ENCODE measurements around the gene GPR63. TPM values are rescaled to one million over a fixed set of nuclear protein-coding genes. Genes with fewer than 3 reads are reported as not detected.

Gene GPR63
- total and polyA plus RNA-seq, 12 donors: 0.37 to 4.4 (median 1.2) TPM

DNA sequence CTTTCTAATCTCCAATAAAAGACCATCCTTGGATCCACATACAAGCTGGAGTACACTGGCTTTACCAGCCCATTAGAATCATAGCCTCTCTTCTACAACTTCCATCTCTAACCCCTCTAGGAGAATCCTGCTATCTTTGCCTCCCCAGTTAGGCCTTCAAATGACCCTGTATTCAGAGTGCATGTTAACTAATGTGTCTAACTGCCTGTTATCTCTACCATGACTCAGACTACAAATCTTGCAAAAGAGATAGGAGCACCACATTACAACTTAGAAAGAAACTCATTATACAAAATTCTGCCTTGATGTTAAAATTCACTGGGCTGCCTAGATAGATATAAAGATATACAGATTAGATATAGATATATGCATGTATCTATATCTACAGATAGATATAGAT is 28.2 kb downstream of the GPR63 start:
- H3K27ac ChIP-seq: peak overlapping the region in 2 of 5 donors; percentile 2 to 50
- no peaks in the 10 kb centered on the region for H3K36me3 ChIP-seq (replicated peaks in 1 of 2)
- H3K27me3 ChIP-seq: no peaks in the 10 kb centered on the region
- H3K4me1 ChIP-seq (replicated peaks in 1 of 2): peaks cover 19 to 26% of the 10 kb centered on the region in 2 donors
- H3K4me3 ChIP-seq: no peak overlapping the region
- peak in 2 of 7 donors; percentile 13 to 15 for DNase-seq
- H3K9me3 ChIP-seq (replicated peaks in 1 of 3): no peaks in the 10 kb centered on the region
- intact Hi-C loops (cut with DNase I): no loop called here
- TF ChIP-seq, protein P1, sequence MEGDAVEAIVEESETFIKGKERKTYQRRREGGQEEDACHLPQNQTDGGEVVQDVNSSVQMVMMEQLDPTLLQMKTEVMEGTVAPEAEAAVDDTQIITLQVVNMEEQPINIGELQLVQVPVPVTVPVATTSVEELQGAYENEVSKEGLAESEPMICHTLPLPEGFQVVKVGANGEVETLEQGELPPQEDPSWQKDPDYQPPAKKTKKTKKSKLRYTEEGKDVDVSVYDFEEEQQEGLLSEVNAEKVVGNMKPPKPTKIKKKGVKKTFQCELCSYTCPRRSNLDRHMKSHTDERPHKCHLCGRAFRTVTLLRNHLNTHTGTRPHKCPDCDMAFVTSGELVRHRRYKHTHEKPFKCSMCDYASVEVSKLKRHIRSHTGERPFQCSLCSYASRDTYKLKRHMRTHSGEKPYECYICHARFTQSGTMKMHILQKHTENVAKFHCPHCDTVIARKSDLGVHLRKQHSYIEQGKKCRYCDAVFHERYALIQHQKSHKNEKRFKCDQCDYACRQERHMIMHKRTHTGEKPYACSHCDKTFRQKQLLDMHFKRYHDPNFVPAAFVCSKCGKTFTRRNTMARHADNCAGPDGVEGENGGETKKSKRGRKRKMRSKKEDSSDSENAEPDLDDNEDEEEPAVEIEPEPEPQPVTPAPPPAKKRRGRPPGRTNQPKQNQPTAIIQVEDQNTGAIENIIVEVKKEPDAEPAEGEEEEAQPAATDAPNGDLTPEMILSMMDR (IDR thresholded peaks at IDR 0.05): no peak
- TF ChIP-seq POLR2A (IDR thresholded peaks at IDR 0.05): no peak

DNA sequence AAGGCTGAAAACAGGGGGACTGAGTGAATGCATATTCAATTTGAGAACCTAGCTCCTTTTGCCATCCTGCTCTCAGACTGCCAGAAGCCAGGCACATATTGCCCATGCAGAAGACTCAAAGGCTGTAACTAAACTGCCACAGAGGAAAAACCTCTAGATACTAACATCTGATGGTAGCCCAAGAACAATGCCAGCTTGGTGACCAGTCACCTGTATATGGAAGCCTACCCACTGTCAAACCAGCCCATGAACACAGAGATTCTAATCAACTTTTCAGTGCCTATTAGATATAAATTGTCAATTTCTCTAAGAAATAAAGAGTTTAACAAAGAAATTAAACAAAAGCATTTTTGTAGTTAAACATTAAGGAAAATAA is 34.2 kb downstream of the GPR63 start:
- no peak for DNase-seq
- Histone ChIP-seq H3K36me3 (replicated peaks in 1 of 2) (no peaks in the 10 kb centered on the region), H3K4me3 (no peak overlapping the region), H3K9me3 (replicated peaks in 1 of 3) (no peaks in the 10 kb centered on the region), H3K4me1 (replicated peaks in 1 of 2) (peaks cover under 1 to 6% of the 10 kb centered on the region in 2 donors), H3K27me3 (no peaks in the 10 kb centered on the region), H3K27ac (no peak overlapping the region)
- TF ChIP-seq POLR2A (IDR thresholded peaks at IDR 0.05): no peak
- TF ChIP-seq, protein P1 (IDR thresholded peaks at IDR 0.05): no peak
- intact Hi-C loops (cut with DNase I): no loop called here

DNA sequence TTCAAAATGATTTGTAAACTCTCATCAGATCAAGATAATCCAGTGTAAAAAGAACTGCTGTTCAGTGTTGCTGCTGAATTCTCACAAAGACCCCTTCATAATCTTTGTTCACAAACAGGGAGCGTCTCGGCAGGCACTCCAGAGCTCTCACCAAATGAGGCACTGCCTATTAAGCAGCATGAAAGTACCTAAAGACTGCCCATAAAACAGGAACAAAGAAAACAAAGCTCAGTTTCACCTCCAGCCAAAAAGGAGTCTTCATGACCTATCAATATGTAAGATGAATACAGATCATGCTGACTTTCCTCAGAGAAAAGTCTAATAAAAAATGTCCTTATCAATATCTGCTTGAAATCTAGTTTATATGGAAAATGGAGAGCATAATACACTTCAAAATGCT is 41.8 kb downstream of the GPR63 start:
- no peaks in the 10 kb centered on the region for H3K27me3 ChIP-seq
- H3K36me3 ChIP-seq (replicated peaks in 1 of 2): no peaks in the 10 kb centered on the region
- H3K9me3 ChIP-seq (replicated peaks in 1 of 3): no peaks in the 10 kb centered on the region
- no peak overlapping the region for H3K4me3 ChIP-seq
- H3K27ac ChIP-seq: no peak overlapping the region
- intact Hi-C loops (cut with DNase I): no loop called here
- no peaks in the 10 kb centered on the region for H3K4me1 ChIP-seq (replicated peaks in 1 of 2)
- WGBS, 4 donors: 81 to 89% (median 86%) methylated on average over 2 of the region's 2 CpGs
- DNase-seq: no peak
- TF ChIP-seq, protein P1 (IDR thresholded peaks at IDR 0.05): no peak
- no peak for TF ChIP-seq POLR2A (IDR thresholded peaks at IDR 0.05)

DNA sequence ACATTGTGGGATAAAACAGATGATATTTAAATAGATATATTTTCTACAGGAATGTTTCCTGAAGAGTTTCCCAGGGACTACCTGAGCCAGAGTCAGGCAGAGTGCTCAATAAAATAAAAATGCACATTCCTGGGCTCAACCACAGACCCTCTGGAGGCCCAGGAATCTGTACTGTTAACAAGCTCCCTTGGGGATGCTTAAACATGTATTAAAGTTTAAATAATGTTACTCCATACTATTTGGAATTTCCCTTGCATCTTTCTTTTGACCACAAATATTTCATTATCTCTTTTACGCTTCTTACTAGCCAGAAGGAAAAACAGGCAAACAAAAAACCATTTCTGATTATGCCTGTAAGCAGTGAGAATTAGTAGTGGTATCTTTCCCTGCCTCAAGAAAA is 42.3 kb downstream of the GPR63 start:
- 78 to 95% (median 86%) methylated on average over 1 of the region's 1 CpG for WGBS, 4 donors
- H3K4me3 ChIP-seq: no peak overlapping the region
- intact Hi-C loops (cut with DNase I): no loop called here
- no peaks in the 10 kb centered on the region for H3K36me3 ChIP-seq (replicated peaks in 1 of 2)
- H3K27ac ChIP-seq: no peak overlapping the region
- DNase-seq: no peak
- no peak for TF ChIP-seq POLR2A (IDR thresholded peaks at IDR 0.05)
- TF ChIP-seq, protein P1 (IDR thresholded peaks at IDR 0.05): no peak
- no peaks in the 10 kb centered on the region for H3K4me1 ChIP-seq (replicated peaks in 1 of 2)
- no peaks in the 10 kb centered on the region for H3K27me3 ChIP-seq
- no peaks in the 10 kb centered on the region for H3K9me3 ChIP-seq (replicated peaks in 1 of 3)
